Neural cell (in vitro differentiated cells): ENCODE measurements around the gene CLK3. TPM values are rescaled to one million over a fixed set of nuclear protein-coding genes. Genes with fewer than 3 reads are reported as not detected.

Source experiments
- H2AFZ ChIP-seq: fragments of 200-600, 300-800 bp; sonication (generic), shearing (Covaris generic); 2 replicates; pipeline ENCODE4 v1.6.0; 2014; ENCODE audit warnings: low read depth, mild to moderate bottlenecking, antibody characterized with exemption, low read length, moderate library complexity
- H3F3A ChIP-seq: fragments of 200-600 bp; shearing (Covaris generic); 2 replicates; pipeline ENCODE4 v1.6.1; 2016; ENCODE audit warnings: mild to moderate bottlenecking, moderate library complexity, mixed read lengths, antibody characterized with exemption, low read length; ENCODE audit not compliant: insufficient read depth, poor library complexity, severe bottlenecking
- H3K27ac ChIP-seq: fragments of 200-600, 300-800 bp; sonication (generic), shearing (Covaris generic); 2 replicates; pipeline ENCODE4 v1.5.1; 2014; ENCODE audit warnings: mild to moderate bottlenecking, low read length, moderate library complexity
- H3K27me3 ChIP-seq: fragments of 300-800, 200-600 bp; sonication (generic), shearing (Covaris generic); 2 replicates; pipeline ENCODE4 v1.6.0; 2014; ENCODE audit warnings: mild to moderate bottlenecking, low read depth, low read length, moderate library complexity; ENCODE audit not compliant: insufficient read depth
- H3K36me3 ChIP-seq: fragments of 300-800, 200-600 bp; sonication (generic), shearing (Covaris generic); 2 replicates; pipeline ENCODE4 v1.5.1; 2014; ENCODE audit warnings: mild to moderate bottlenecking, antibody characterized with exemption, low read length, moderate library complexity; ENCODE audit not compliant: insufficient read depth
- H3K4me2 ChIP-seq: fragments of 300-800, 200-600 bp; sonication (generic), shearing (Covaris generic); 2 replicates; pipeline ENCODE4 v1.6.0; 2014; ENCODE audit warnings: mild to moderate bottlenecking, low read length
- H3K4me3 ChIP-seq: fragments of 300-800, 200-600 bp; sonication (generic), shearing (Covaris generic); 2 replicates; pipeline ENCODE4 v1.5.1; 2014; ENCODE audit warnings: mild to moderate bottlenecking, low read length, moderate library complexity
- H3K79me2 ChIP-seq: fragments of 200-600 bp; shearing (Covaris generic); replicated peaks from 2 replicates; pipeline ENCODE4 v1.6.0; 2014; ENCODE audit warnings: mild to moderate bottlenecking, low read length, moderate library complexity; ENCODE audit not compliant: insufficient read depth
- H3K9ac ChIP-seq: fragments of 300-800, 200-600 bp; sonication (generic), shearing (Covaris generic); 2 replicates; pipeline ENCODE4 v1.6.1; 2016; ENCODE audit warnings: mild to moderate bottlenecking, low read length, mixed read lengths
- H3K9me2 ChIP-seq: fragments of 200-600 bp; shearing (Covaris generic); 2 replicates; pipeline ENCODE4 v1.6.1; 2016; ENCODE audit warnings: mild to moderate bottlenecking, low read length, mixed read lengths; ENCODE audit not compliant: insufficient read depth
- H3K9me3 ChIP-seq: fragments of 200-600, 300-800 bp; sonication (generic), shearing (Covaris generic); 2 replicates; pipeline ENCODE4 v1.6.1; 2016; ENCODE audit warnings: mild to moderate bottlenecking, mixed run types, low read length, moderate library complexity, mixed read lengths
- H4K20me1 ChIP-seq: fragments of 200-600 bp; shearing (Covaris generic); 2 replicates; pipeline ENCODE4 v1.6.1; 2016; ENCODE audit warnings: mild to moderate bottlenecking, mixed run types; ENCODE audit not compliant: insufficient read depth
- CTCF ChIP-seq: fragments of 450-650 bp; IDR thresholded peaks from 2 replicates; pipeline ENCODE4 v1.5.1; 2014; ENCODE audit warnings: antibody characterized with exemption, mild to moderate bottlenecking, moderate library complexity; ENCODE audit not compliant: poor library complexity, severe bottlenecking
- EP300 ChIP-seq: fragments of 450-650 bp; conservative IDR thresholded peaks from 2 replicates; pipeline ENCODE4 v1.6.1; 2014; ENCODE audit warnings: antibody characterized with exemption, mild to moderate bottlenecking, moderate library complexity; ENCODE audit not compliant: poor library complexity, severe bottlenecking
- EZH2 ChIP-seq: fragments of 200-600, 300-800 bp; shearing (Covaris generic), sonication (generic); IDR thresholded peaks from 2 replicates; pipeline ENCODE4 v1.6.1; 2014; ENCODE audit warnings: antibody characterized with exemption, low read length, borderline replicate concordance, mild to moderate bottlenecking; ENCODE audit not compliant: insufficient read depth, poor library complexity, severe bottlenecking
- MXI1 ChIP-seq: fragments of 450-650 bp; conservative IDR thresholded peaks from 2 replicates; pipeline ENCODE4 v1.6.1; 2014; ENCODE audit warnings: antibody characterized with exemption, mild to moderate bottlenecking; ENCODE audit not compliant: poor library complexity, severe bottlenecking
- POLR2AphosphoS5 ChIP-seq: IDR thresholded peaks from 2 replicates; pipeline ENCODE4 v1.6.1; 2012
- RAD21 ChIP-seq: fragments of 450-650 bp; conservative IDR thresholded peaks from 2 replicates; pipeline ENCODE4 v1.6.1; 2014; ENCODE audit warnings: antibody characterized with exemption, mild to moderate bottlenecking, moderate library complexity
- REST ChIP-seq: IDR thresholded peaks from 2 replicates; pipeline ENCODE4 v1.6.1; 2012; ENCODE audit warnings: borderline replicate concordance
- SMC3 ChIP-seq: fragments of 450-650 bp; conservative IDR thresholded peaks from 2 replicates; pipeline ENCODE4 v1.6.1; 2014; ENCODE audit warnings: antibody characterized with exemption, mild to moderate bottlenecking, moderate library complexity; ENCODE audit not compliant: poor library complexity
- TAF1 ChIP-seq: IDR thresholded peaks from 2 replicates; pipeline ENCODE4 v1.6.1; 2012; ENCODE audit warnings: low read depth
- polyA plus RNA-seq: library from polyadenylated mRNA; depleted of rRNA; stranded (reverse); fragments of >200 nt; gene quantifications from 2 replicates; pipeline ENCODE4 v1.2.3, GENCODE V29; 2014

Gene CLK3
- polyA plus RNA-seq, 1 donor from 2014 or later, result 88.3 TPM

GRCh38 chr15:74612677-74613076 is 3.0 kb upstream of the CLK3 start:
- Histone ChIP-seq H3K36me3 (no peaks in the 10 kb centered on the region), H4K20me1 (no peaks in the 10 kb centered on the region), H3K79me2 (peaks cover 20% of the 10 kb centered on the region), H3F3A (peaks cover 4% of the 10 kb centered on the region), H2AFZ (no peak overlapping the region), H3K9me3 (no peaks in the 10 kb centered on the region), H3K4me2 (no peak overlapping the region), H3K27me3 (no peaks in the 10 kb centered on the region), H3K9ac (no peak overlapping the region), H3K27ac (no peak overlapping the region), H3K9me2 (no peaks in the 10 kb centered on the region), H3K4me3 (no peak overlapping the region)
- TF ChIP-seq REST, result no peak
- TF ChIP-seq SMC3, result no peak
- TF ChIP-seq TAF1, result no peak
- no peak for TF ChIP-seq POLR2AphosphoS5

- peaks cover 27% of the 10 kb centered on the region for H3K79me2 ChIP-seq
- H3K9ac ChIP-seq, result no peak overlapping the region
- no peak overlapping the region for H2AFZ ChIP-seq
- H3K36me3 ChIP-seq, result no peaks in the 10 kb centered on the region
- no peak overlapping the region for H3K27ac ChIP-seq
- no peak overlapping the region for H3K4me3 ChIP-seq
- H3K9me3 ChIP-seq, result no peaks in the 10 kb centered on the region
- TF ChIP-seq TAF1 (no peak), REST (no peak), MXI1 (no peak), EP300 (no peak), SMC3 (no peak), CTCF (no peak), EZH2 (no peak), RAD21 (no peak), POLR2AphosphoS5 (no peak)
- no peaks in the 10 kb centered on the region for H4K20me1 ChIP-seq
- H3F3A ChIP-seq, result peaks cover 4% of the 10 kb centered on the region
- H3K4me2 ChIP-seq, result no peak overlapping the region
- no peaks in the 10 kb centered on the region for H3K9me2 ChIP-seq
- H3K27me3 ChIP-seq, result no peaks in the 10 kb centered on the region
These were observed 2.3 kb upstream of the CLK3 start for GRCh38 chr15:74613089-74613952.
